T-cell (primary cell): ENCODE measurements around the gene GLCCI1. TPM values are rescaled to one million over a fixed set of nuclear protein-coding genes. Genes with fewer than 3 reads are reported as not detected.
A peak's percentile ranks its signal among the peaks of the same experiment; 100 is the strongest.

Experiments
- ATAC-seq, 4 experiments: fragments of 200-7000 bp in 3 of 4; fragments of 150-1000 bp in 1 of 4; cut with Tn5 transposase; replicated peaks in 1 of 4; 1 replicate in 3 of 4; 2 replicates in 1 of 4; pipeline ENCODE4 v1.10.0; 2021; ENCODE audit warnings: moderate library complexity in 3 of 4, mild to moderate bottlenecking in 2 of 4, moderate number of reproducible peaks in 1 of 4
- CTCF ChIA-PET, 2 donors: fragments of 300-600 bp; sonication (Branson Sonifier 250); formaldehyde crosslinking; loops; one replicate each; lab custom pipeline; 2022; ENCODE audit warnings: antibody characterized with exemption in 2 of 2; lab: Charles Lee
- POLR2A ChIA-PET, 2 donors: fragments of 300-600 bp; sonication (Branson Sonifier 250); formaldehyde crosslinking; loops; one replicate each; lab custom pipeline; 2022; ENCODE audit warnings: antibody characterized with exemption in 2 of 2; lab: Charles Lee
- DNase-seq, 35 experiments: peaks; one replicate each; pipeline versions ENCODE4 v3.0.0 to v3.0.0-alpha.2; 2013 to 2023
- H3K27ac ChIP-seq: one replicate; pipeline ENCODE4 v1.5.1; 2013; ENCODE audit warnings: low read length
- H3K27me3 ChIP-seq, 2 experiments: replicated peaks in 1 of 2; 1 replicate in 1 of 2; 2 replicates in 1 of 2; pipeline versions ENCODE4 v1.6.1 to v1.7.0; 2013; ENCODE audit warnings: low read length in 1 of 2, mixed read lengths in 1 of 2; ENCODE audit not compliant: control insufficient read depth in 2 of 2, insufficient read depth in 2 of 2; ENCODE audit errors: extremely low read depth in 1 of 2
- H3K36me3 ChIP-seq, 2 donors: 1 replicate in 1 of 2; 2 replicates in 1 of 2; pipeline versions ENCODE4 v1.6.1 to v1.7.0; 2013; ENCODE audit warnings: low read length in 1 of 2; ENCODE audit not compliant: control insufficient read depth in 2 of 2, insufficient read depth in 1 of 2; ENCODE audit errors: extremely low read depth in 1 of 2
- H3K4me1 ChIP-seq, 2 experiments: 1 replicate in 1 of 2; 2 replicates in 1 of 2; pipeline versions ENCODE4 v1.6.1 to v1.7.0; 2013; ENCODE audit warnings: low read length in 2 of 2, mixed read lengths in 1 of 2; ENCODE audit not compliant: insufficient read depth in 2 of 2, control insufficient read depth in 1 of 2; ENCODE audit errors: extremely low read depth in 1 of 2
- H3K4me3 ChIP-seq, 2 donors: 1 replicate in 1 of 2; 2 replicates in 1 of 2; pipeline versions ENCODE4 v1.5.1 to v1.7.0; 2013; ENCODE audit warnings: mild to moderate bottlenecking in 2 of 2, low read length in 1 of 2, moderate library complexity in 1 of 2; ENCODE audit not compliant: control insufficient read depth in 1 of 2; ENCODE audit errors: extremely low read depth in 1 of 2
- H3K9me3 ChIP-seq: 2 replicates; pipeline ENCODE4 v1.7.0; 2013
- H3K27ac Mint-ChIP-seq, 2 donors: one replicate each; pipeline ENCODE4 v1.8.0; 2020 to 2021; ENCODE audit warnings: mild to moderate bottlenecking in 2 of 2, mixed read lengths in 2 of 2
- H3K27me3 Mint-ChIP-seq, 2 donors: one replicate each; pipeline ENCODE4 v1.8.0; 2021 to 2022; ENCODE audit warnings: mixed read lengths in 2 of 2
- H3K36me3 Mint-ChIP-seq: one replicate; pipeline ENCODE4 v1.8.0; 2021; ENCODE audit warnings: mixed read lengths
- H3K4me1 Mint-ChIP-seq, 3 donors: one replicate each; pipeline ENCODE4 v1.8.0; 2020 to 2022; ENCODE audit warnings: mixed read lengths in 3 of 3, mild to moderate bottlenecking in 1 of 3
- H3K4me3 Mint-ChIP-seq, 3 donors: one replicate each; pipeline ENCODE4 v1.8.0; 2020 to 2022; ENCODE audit warnings: mild to moderate bottlenecking in 3 of 3, mixed read lengths in 3 of 3, moderate library complexity in 3 of 3
- H3K9me3 Mint-ChIP-seq, 3 donors: one replicate each; pipeline ENCODE4 v1.8.0; 2020 to 2022; ENCODE audit warnings: mixed read lengths in 3 of 3
- WGBS: methylation state at CpG from one replicate; pipeline ENCODE4 v1.1.5; 2013; ENCODE audit warnings: missing lambda C conversion rate; ENCODE audit not compliant: insufficient coverage; 5-methylcytosine and 5-hydroxymethylcytosine counted together
- total RNA-seq, 35 experiments: library from RNA in 6 of 35; stranded (reverse) in 6 of 35; fragments of 120-200 nt in 1 of 35; gene quantifications; one replicate each; pipeline versions ENCODE4 v1.2.1 to v1.2.4 and lab custom pipeline; 2013 to 2026

GLCCI1 gene
- total RNA-seq, 5 donors from 2014 or later (not counting 1 experiment from before 2014, with no cell fraction given): 30.6 to 51.5 (median 38.0) TPM

DNA sequence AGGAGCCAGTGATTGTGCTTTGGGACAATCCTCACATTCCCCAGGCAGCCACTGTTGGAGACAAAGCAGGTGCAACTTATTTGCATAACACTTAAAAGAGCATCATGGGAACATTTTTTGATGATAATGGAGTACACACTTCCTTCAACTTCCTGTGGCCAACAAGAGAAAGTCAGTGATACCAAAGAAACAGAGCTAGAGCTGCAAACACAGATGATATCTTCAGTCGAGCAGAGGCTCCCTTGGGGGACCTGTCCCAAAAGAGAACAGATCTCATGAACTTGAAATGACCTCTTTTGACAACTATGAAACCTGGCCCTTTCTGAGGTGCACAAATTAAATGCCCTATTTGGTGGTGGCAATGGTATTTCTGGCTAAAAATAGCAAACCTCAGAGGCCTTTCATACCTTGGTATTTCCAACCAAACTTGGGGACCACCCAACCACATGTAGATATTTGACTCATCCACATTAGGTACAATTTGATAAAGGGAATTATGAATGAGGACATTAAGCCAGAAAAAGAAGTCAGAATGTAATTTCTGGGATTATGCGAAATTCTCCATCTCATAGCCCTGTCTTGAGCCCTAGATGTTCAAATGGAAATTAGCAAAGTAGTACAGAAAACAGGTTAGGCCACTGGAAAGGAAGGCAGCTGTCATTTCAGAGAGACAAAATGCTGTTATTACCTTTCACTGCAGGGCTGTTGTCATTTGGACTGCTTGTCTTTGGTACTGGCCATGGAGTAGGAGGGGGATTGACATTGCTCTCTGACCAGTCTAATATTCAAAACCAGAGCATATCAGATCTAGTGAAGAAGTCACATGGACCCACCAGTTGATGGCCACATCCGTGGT, 147.2 kb downstream of the GLCCI1 start:
- POLR2A ChIA-PET: no interaction called here
- H3K27ac Mint-ChIP-seq: peak overlapping the region; percentile 77 to 86
- Histone ChIP-seq H3K36me3 (no peaks in the 10 kb centered on the region), H3K27ac (peak overlapping the region; percentile 47), H3K9me3 (no peaks in the 10 kb centered on the region), H3K27me3 (no peaks in the 10 kb centered on the region), H3K4me1 (peaks cover 18 to 38% of the 10 kb centered on the region in 2 experiments), H3K4me3 (no peak overlapping the region)
- DNase-seq (no peak), ATAC-seq (peak; percentile 53 to 83 (median 69))
- CTCF ChIA-PET: interaction anchor here in 1 of 2 donors (0.7 kb wide), 1 partner anchor 23 kb away, joined by 3 read pairs; no protein-coding TSS in a partner anchor
- peak overlapping the region in 1 of 3 donors; percentile 40 for H3K4me3 Mint-ChIP-seq
- WGBS: no CpG with 5 or more reads among the region's 3 CpGs
- peaks cover 4% of the 10 kb centered on the region for H3K36me3 Mint-ChIP-seq
- peaks cover 0 to 3% (median 0%) of the 10 kb centered on the region in 3 donors for H3K9me3 Mint-ChIP-seq
- peaks cover 57 to 62% (median 61%) of the 10 kb centered on the region in 3 donors for H3K4me1 Mint-ChIP-seq
- H3K27me3 Mint-ChIP-seq: no peaks in the 10 kb centered on the region

- ChIA-PET POLR2A (no interaction called here), CTCF (no interaction called here)
- Mint-ChIP-seq H3K27ac (peak overlapping the region in 1 of 2 donors; percentile 64), H3K9me3 (peaks cover 0 to 3% (median 0%) of the 10 kb centered on the region in 3 donors), H3K36me3 (peaks cover 4% of the 10 kb centered on the region), H3K27me3 (no peaks in the 10 kb centered on the region), H3K4me1 (peaks cover 64 to 70% (median 66%) of the 10 kb centered on the region in 3 donors), H3K4me3 (peak overlapping the region in 1 of 3 donors; percentile 2)
- Histone ChIP-seq H3K4me1 (peaks cover 18 to 46% of the 10 kb centered on the region in 2 experiments), H3K9me3 (no peaks in the 10 kb centered on the region), H3K4me3 (no peak overlapping the region), H3K27ac (no peak overlapping the region), H3K27me3 (no peaks in the 10 kb centered on the region), H3K36me3 (no peaks in the 10 kb centered on the region)
- DNase-seq (no peak), ATAC-seq (no peak)
- WGBS: no CpG with 5 or more reads among the region's 2 CpGs
Observed at GRCh38 chr7:8117195-8117594, 148.6 kb downstream of the GLCCI1 start.

DNA sequence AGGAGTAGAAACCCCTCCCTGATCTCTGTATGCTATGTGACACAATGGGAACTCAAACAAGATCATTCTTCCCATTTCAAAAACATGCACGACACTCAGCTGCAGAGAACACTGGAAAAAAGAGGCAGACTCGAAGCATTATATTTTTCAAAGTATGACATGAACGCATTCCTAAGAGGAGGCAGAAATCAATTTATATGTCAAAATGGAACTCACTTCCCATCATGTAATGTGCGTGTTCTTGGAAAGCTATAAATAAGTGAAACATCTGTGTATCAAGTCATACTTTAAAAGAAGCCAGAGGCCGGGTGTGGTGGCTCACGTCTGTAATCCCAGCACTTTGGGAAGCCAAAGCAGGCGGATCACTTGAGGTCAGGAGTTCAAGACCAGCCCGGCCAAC, 150.7 kb downstream of the GLCCI1 start:
- H3K27ac Mint-ChIP-seq: no peak overlapping the region

DNA sequence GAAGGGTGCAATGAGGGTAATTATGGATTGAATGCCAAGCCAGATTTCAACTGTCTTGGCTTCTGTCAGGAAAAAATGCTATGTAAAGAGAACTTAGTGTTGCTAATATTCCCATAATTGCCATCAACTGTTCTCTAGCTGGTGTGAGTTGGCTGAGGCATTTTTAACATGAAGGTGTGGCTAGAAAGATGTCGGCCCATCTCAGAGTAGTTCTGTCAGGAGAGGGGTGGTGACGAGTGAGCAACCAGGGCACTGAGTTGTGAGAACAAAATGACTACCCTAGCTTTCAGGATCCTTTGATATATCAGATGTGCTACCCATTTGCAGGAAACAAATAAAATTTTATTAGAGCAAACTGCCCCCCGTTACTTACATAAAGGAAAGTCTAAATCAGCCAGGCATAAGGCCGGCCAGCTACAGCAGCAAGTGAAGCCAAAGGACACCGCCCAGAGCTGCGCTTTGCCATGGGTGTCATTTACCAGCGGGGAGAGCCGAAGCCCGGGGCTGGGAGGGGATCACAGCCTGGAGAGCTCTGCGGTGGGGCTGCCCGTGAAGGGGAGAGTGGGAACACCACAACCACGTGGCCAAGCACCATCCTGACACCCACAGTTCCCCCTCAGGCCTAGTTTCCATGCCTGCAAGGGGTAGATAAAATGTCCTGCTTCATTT, 151.9 kb downstream of the GLCCI1 start:
- 85% methylated on average over 7 of the region's 12 CpGs for WGBS
- no peak overlapping the region for H3K4me3 ChIP-seq

More for the DNA sequence above, 150.7 kb downstream of the GLCCI1 start:
- DNase-seq (no peak), ATAC-seq (no peak)
- H3K4me1 ChIP-seq: peaks cover 17 to 47% of the 10 kb centered on the region in 2 experiments
- no peak overlapping the region for H3K27ac ChIP-seq
- H3K27me3 Mint-ChIP-seq: no peaks in the 10 kb centered on the region
- H3K36me3 ChIP-seq: no peaks in the 10 kb centered on the region
- CTCF ChIA-PET: no interaction called here
- POLR2A ChIA-PET: no interaction called here
- no peaks in the 10 kb centered on the region for H3K27me3 ChIP-seq
- no peak overlapping the region for H3K4me3 Mint-ChIP-seq
- H3K36me3 Mint-ChIP-seq: peaks cover 4% of the 10 kb centered on the region
- H3K9me3 ChIP-seq: no peaks in the 10 kb centered on the region
- H3K4me3 ChIP-seq: no peak overlapping the region
- WGBS: 100% methylated on average over 5 of the region's 8 CpGs
- H3K9me3 Mint-ChIP-seq: peaks cover 0 to 3% (median 0%) of the 10 kb centered on the region in 3 donors
- peaks cover 64 to 70% (median 65%) of the 10 kb centered on the region in 3 donors for H3K4me1 Mint-ChIP-seq

DNA sequence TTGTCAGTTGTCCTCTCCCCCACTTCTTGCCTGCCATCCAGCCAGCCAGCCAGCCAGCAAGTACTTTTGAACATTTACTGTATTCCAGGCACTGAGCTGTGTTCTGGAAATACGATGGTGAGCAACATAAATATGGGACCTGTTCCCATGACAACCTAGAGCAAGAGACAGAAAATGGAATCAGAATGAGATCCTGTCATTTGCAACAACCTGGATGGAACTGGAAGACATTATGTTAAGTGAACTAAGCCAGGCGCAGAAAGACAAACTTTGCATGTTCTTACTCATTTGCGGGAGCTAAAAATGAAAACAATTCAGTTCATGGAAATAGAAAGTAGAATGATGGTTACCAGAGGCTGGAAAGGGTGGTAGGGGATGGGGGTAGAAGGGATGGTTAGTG, 152.6 kb downstream of the GLCCI1 start:
- no peaks in the 10 kb centered on the region for H3K36me3 ChIP-seq
- peaks cover 64 to 70% (median 65%) of the 10 kb centered on the region in 3 donors for H3K4me1 Mint-ChIP-seq
- ChIA-PET CTCF (no interaction called here), POLR2A (interaction anchor here in 1 of 2 donors (0.6 kb wide), 1 partner anchor 57 kb away, joined by 6 read pairs; no protein-coding TSS in a partner anchor)
- no peak overlapping the region for H3K27ac ChIP-seq
- peaks cover 4% of the 10 kb centered on the region for H3K36me3 Mint-ChIP-seq
- H3K27me3 ChIP-seq: no peaks in the 10 kb centered on the region
- no peaks in the 10 kb centered on the region for H3K27me3 Mint-ChIP-seq
- ATAC-seq: no peak
- H3K9me3 Mint-ChIP-seq: no peaks in the 10 kb centered on the region
- peak overlapping the region in 1 of 3 donors; percentile 30 for H3K4me3 Mint-ChIP-seq
- no peaks in the 10 kb centered on the region for H3K9me3 ChIP-seq
- 90% methylated on average over 3 of the region's 3 CpGs for WGBS
- H3K4me1 ChIP-seq: peaks cover 17 to 48% of the 10 kb centered on the region in 2 experiments
- no peak for DNase-seq
- no peak overlapping the region for H3K4me3 ChIP-seq
- H3K27ac Mint-ChIP-seq: peak overlapping the region in 1 of 2 donors; percentile 68

More for the DNA sequence above, 151.9 kb downstream of the GLCCI1 start:
- Histone ChIP-seq H3K9me3 (no peaks in the 10 kb centered on the region), H3K27me3 (no peaks in the 10 kb centered on the region), H3K4me1 (peaks cover 15 to 48% of the 10 kb centered on the region in 2 experiments), H3K36me3 (no peaks in the 10 kb centered on the region), H3K27ac (no peak overlapping the region)
- ATAC-seq: no peak
- Mint-ChIP-seq H3K36me3 (peaks cover 4% of the 10 kb centered on the region), H3K4me1 (peaks cover 64 to 70% (median 65%) of the 10 kb centered on the region in 3 donors), H3K4me3 (no peak overlapping the region), H3K27me3 (no peaks in the 10 kb centered on the region), H3K9me3 (peaks cover 0 to 3% (median 0%) of the 10 kb centered on the region in 3 donors), H3K27ac (peak overlapping the region in 1 of 2 donors; percentile 68)
- DNase-seq: no peak
- ChIA-PET POLR2A (no interaction called here), CTCF (no interaction called here)
